ENCODE measurements around the gene TMEM179.

GRCh38 chr14:104559804-104560585 lies 44.6 kb downstream of the TMEM179 start:
- TF ChIP-seq CTCF (IDR thresholded peaks at IDR 0.05; ENCODE audit: poor library complexity), result no peak
- no peak for TF ChIP-seq EZH2 (IDR thresholded peaks at IDR 0.05; ENCODE audit: borderline replicate concordance)
- no peak for TF ChIP-seq EZH2phosphoT487 (IDR thresholded peaks at IDR 0.05; ENCODE audit: low read depth, severe bottlenecking, unreplicated experiment)
